Measurements from ENCODE around the gene MEMO1. TPM values are rescaled to one million over a fixed set of nuclear protein-coding genes. Genes with fewer than 3 reads are reported as not detected.
"Not testable (repeated sequence)": the region's sequence is repeated elsewhere in the genome, so short reads cannot be mapped to it uniquely, and the experiment has no call there.

The MEMO1 gene
- total RNA-seq, 1 donor from 2014 or later, result 35.0 TPM

- H3K36me3 ChIP-seq (ENCODE audit: control insufficient read depth, insufficient read depth, low read length), result no peaks in the 10 kb centered on the region
- TF ChIP-seq CTCF (IDR thresholded peaks at IDR 0.05; ENCODE audit: insufficient read depth, low read length, poor library complexity, severe bottlenecking), result no peak
- H3K4me3 ChIP-seq (ENCODE audit: low read depth, low read length), result no peak overlapping the region
- DNase-seq (ENCODE audit: low read depth), result no peak
- no peaks in the 10 kb centered on the region for H3K27me3 ChIP-seq (ENCODE audit: control insufficient read depth, insufficient read depth, low read length)
Observed at GRCh38 chr2:31969178-31969577, 41.6 kb downstream of the MEMO1 start.

- H3K4me3 ChIP-seq (ENCODE audit: low read depth, low read length), result no peak overlapping the region
- no peak for TF ChIP-seq CTCF (IDR thresholded peaks at IDR 0.05; ENCODE audit: insufficient read depth, low read length, poor library complexity, severe bottlenecking)
- no peak for DNase-seq (ENCODE audit: low read depth)
- no peaks in the 10 kb centered on the region for H3K36me3 ChIP-seq (ENCODE audit: control insufficient read depth, insufficient read depth, low read length)
- H3K27me3 ChIP-seq (ENCODE audit: control insufficient read depth, insufficient read depth, low read length), result no peaks in the 10 kb centered on the region
Observed at GRCh38 chr2:31967790-31968189, 43.0 kb downstream of the MEMO1 start.

- not testable (repeated sequence) for H3K4me3 ChIP-seq (ENCODE audit: low read depth, low read length); H3K36me3 ChIP-seq (ENCODE audit: control insufficient read depth, insufficient read depth, low read length); DNase-seq (ENCODE audit: low read depth); H3K27me3 ChIP-seq (ENCODE audit: control insufficient read depth, insufficient read depth, low read length)
Observed at GRCh38 chr2:31966402-31966801, 44.4 kb downstream of the MEMO1 start.

- no peak for DNase-seq (ENCODE audit: low read depth)
- TF ChIP-seq CTCF (IDR thresholded peaks at IDR 0.05; ENCODE audit: insufficient read depth, low read length, poor library complexity, severe bottlenecking), result no peak
- no peaks in the 10 kb centered on the region for H3K27me3 ChIP-seq (ENCODE audit: control insufficient read depth, insufficient read depth, low read length)
- H3K36me3 ChIP-seq (ENCODE audit: control insufficient read depth, insufficient read depth, low read length), result no peaks in the 10 kb centered on the region
- no peak overlapping the region for H3K4me3 ChIP-seq (ENCODE audit: low read depth, low read length)
Observed at GRCh38 chr2:31965094-31965493, 45.7 kb downstream of the MEMO1 start.

- no peaks in the 10 kb centered on the region for H3K36me3 ChIP-seq (ENCODE audit: control insufficient read depth, insufficient read depth, low read length)
- H3K4me3 ChIP-seq (ENCODE audit: low read depth, low read length), result no peak overlapping the region
- TF ChIP-seq CTCF (IDR thresholded peaks at IDR 0.05; ENCODE audit: insufficient read depth, low read length, poor library complexity, severe bottlenecking), result no peak
- no peak for DNase-seq (ENCODE audit: low read depth)
- H3K27me3 ChIP-seq (ENCODE audit: control insufficient read depth, insufficient read depth, low read length), result no peaks in the 10 kb centered on the region
Observed at GRCh38 chr2:31962757-31963361, 47.9 kb downstream of the MEMO1 start.

GRCh38 chr2:31958140-31958717, 52.6 kb downstream of the MEMO1 start:
- no peak for TF ChIP-seq CTCF (IDR thresholded peaks at IDR 0.05; ENCODE audit: insufficient read depth, low read length, poor library complexity, severe bottlenecking)
- no peak overlapping the region for H3K4me3 ChIP-seq (ENCODE audit: low read depth, low read length)
- H3K27me3 ChIP-seq (ENCODE audit: control insufficient read depth, insufficient read depth, low read length), result no peaks in the 10 kb centered on the region
- no peaks in the 10 kb centered on the region for H3K36me3 ChIP-seq (ENCODE audit: control insufficient read depth, insufficient read depth, low read length)
- no peak for DNase-seq (ENCODE audit: low read depth)

All from kidney epithelial cell (primary cell).